Measurements from ENCODE around the gene CCNJL.
"Not testable (repeated sequence)": the region's sequence is repeated elsewhere in the genome, so short reads cannot be mapped to it uniquely, and the experiment has no call there.

CCNJL gene, protein sequence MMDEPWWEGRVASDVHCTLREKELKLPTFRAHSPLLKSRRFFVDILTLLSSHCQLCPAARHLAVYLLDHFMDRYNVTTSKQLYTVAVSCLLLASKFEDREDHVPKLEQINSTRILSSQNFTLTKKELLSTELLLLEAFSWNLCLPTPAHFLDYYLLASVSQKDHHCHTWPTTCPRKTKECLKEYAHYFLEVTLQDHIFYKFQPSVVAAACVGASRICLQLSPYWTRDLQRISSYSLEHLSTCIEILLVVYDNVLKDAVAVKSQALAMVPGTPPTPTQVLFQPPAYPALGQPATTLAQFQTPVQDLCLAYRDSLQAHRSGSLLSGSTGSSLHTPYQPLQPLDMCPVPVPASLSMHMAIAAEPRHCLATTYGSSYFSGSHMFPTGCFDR

GRCh38 chr5:160312134-160312959, at the start of gene CCNJL:
Gene CCNJL (minus strand): TSS chr5:160312564. CDS start chr5:160311923, 641 bp downstream.
- DNase-seq = no peak

- DNase-seq = no peak
Observed at GRCh38 chr5:160361624-160362228, 49.4 kb upstream of the CCNJL start.

- no peak for DNase-seq
Observed at GRCh38 chr5:160360310-160360709, 47.9 kb upstream of the CCNJL start.

GRCh38 chr5:160359816-160360215, 47.5 kb upstream of the CCNJL start:
- no peak for DNase-seq

DNA sequence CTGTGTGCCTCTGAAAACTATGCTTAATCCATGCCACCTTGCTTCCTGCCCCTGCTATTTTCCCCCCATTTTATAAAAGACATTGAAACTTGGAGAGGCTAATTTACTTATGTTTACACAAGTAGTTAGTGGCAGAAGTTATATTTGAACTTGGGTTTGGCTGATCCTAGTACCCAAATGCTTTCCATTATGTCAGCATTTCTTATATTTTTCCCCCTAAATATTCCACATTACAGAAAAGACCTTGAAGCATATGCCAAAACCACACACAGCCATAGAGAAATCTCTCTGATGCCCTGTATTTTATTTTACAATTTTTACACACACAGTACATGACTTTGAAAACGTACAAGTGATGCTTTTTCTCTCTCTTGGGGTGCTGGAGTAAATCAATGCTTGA, 46.9 kb upstream of the CCNJL start:
- DNase-seq = no peak

GRCh38 chr5:160357861-160358411, 45.6 kb upstream of the CCNJL start:
- DNase-seq = no peak

DNA sequence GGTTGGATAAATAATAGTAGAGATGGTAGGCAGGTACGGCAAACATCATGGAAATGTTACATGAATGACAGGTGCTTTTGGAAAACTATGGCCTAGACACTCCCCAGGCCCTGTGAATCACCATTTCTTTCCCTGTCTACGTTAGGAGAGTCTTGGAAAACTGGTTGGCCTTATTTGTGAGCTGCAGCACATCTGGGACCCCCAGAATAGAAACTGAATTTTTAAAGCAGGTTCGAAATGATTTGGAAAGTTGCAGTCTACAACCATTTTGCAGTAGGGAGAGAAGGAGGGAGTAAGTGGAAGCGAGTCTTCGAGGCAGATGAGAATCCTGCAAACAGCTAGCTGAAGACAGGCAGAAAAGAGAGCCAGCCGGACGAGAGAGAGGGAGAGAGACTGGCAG, 45.0 kb upstream of the CCNJL start:
- no peak for DNase-seq

- DNase-seq = no peak
Observed at GRCh38 chr5:160356550-160357347, 44.4 kb upstream of the CCNJL start.

DNA sequence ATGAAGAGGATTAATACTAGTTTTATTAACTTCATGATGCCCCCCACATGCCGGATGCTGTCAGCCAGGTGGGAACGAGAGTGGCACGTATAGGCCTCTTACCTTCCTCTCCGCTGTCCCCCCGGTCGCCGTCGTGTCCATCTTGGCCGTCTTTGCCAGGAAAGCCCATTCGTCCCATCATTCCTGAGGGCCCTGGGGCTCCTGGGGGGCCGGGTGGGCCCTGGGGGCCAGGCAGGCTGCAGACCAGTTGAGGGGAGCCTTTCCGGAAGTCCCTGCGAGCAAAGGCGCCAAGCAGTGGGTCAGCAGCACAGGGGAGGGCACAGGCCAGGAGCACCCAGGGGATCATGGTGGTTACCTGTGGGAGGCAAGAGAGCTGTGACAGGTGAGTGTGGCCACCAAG, 42.3 kb upstream of the CCNJL start:
- DNase-seq = no peak

- no peak for DNase-seq
Observed at GRCh38 chr5:160353379-160353778, 41.0 kb upstream of the CCNJL start.

GRCh38 chr5:160352308-160352707, 39.9 kb upstream of the CCNJL start:
- DNase-seq = no peak

GRCh38 chr5:160349935-160350303, 37.6 kb upstream of the CCNJL start:
- DNase-seq = no peak

DNA sequence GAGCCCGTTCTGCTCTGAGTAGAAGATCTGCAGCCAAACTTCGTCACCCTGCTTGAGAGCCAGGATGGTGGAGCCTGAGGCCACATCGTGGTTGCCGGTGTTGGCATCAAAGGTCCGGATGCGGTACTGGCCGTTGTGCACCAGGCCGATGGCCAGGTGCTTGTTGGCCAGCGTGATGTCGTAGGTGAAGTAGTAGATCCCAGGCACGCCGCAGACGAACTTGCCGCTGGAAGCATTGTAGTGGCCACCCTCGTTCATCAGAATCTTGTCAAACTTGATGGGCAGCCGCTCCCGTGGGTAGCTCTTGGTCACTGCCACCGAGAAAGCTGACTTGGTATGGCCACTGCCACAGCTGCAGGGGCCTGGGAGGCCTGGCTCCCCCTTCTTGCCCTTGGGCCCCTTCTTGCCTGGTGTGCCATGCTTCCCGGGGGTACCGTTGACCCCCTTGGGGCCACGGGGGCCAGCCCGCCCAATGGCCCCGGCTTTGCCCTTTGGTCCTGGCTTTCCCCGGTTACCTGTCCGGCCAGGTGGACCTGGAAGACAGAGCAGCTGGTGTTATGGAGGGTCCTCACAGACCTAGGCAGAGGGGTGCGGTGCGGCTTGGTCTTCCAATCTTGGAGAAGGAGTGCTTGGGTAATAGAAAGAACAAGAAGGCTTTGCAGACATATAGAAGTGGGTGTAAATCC, 37.0 kb upstream of the CCNJL start:
- no peak for DNase-seq

DNA sequence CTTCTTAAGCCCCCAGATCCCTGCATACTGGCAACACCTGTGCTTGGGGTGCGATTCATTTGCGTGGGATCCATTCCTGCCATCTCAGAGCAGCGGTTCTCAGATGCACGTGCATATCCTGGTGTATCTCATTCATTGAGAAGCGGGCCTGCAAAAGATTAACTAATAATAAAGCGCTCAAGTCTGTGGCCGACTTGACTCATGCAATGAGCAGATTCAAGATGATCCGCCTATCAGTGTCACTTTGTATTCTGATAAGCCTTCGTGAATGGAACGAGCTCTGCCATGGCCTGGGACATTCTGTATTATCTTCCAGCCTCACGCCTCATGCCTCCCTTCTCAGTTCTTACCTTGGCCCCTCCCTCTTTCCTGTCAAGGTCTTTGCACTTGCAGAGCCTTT, 35.7 kb upstream of the CCNJL start:
- no peak for DNase-seq

- no peak for DNase-seq
Observed at GRCh38 chr5:160347448-160347847, 35.1 kb upstream of the CCNJL start.

DNA sequence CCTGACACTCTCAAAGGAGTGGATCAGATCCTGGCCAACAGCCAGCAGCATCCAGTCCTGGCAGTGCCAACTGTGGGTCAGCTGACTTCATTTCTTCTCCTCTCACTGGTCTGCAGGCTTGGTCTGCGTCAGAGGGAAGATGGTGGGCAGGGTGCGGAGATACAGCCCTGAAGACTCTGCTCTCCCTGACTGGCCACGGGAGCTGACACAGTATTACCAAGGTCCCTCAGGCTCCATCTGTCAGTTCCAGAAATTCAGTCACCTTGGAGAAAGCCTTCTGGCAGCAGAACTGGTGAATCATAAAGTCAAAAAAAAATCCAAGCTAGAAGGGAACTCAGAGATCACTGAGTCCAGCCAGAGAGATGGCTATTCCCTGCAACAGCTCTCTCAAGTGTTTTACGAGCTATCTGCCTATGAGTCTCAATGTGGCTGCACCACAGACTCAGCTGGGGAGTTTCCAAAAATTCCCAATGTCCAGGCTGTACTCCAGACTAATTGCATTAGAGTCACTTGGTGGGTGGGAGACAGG, 30.1 kb upstream of the CCNJL start:
- no peak for DNase-seq

GRCh38 chr5:160341309-160341870, 29.0 kb upstream of the CCNJL start:
- DNase-seq = no peak

- DNase-seq = not testable (repeated sequence)
Observed at GRCh38 chr5:160340513-160340912, 28.1 kb upstream of the CCNJL start.

DNA sequence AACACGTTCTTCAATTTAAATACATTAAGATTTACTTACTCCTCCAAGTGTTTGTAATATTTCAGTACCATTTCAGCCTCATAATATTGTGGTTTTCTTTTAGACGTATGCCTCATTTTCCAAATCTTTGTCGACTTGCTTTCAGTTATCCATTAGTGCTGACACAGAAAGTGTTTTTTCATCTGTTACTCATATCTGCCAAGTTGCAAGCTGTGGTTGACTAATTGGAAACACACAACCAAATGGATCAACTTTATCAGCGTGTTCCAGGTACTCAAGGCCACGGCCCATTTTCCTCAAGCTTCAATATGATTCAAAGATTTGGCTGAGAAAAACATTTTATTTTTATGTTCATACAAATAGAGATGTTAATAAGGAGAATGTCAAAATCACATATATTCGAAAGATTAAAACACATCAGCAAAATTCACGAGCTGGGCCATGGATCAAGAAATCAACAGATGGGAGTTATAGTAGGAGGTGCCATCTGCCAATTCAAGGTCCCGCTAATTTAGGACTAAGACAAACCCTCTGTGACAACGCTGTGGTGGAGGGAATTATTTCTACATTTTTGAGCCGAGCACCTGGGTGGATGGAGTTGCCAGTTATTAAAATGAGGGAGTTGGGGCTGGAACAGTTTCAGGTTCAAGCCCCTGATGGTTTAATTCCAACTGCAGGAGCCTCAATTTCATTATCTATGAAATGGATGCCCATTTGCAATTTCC, 27.2 kb upstream of the CCNJL start:
- DNase-seq = no peak

DNA sequence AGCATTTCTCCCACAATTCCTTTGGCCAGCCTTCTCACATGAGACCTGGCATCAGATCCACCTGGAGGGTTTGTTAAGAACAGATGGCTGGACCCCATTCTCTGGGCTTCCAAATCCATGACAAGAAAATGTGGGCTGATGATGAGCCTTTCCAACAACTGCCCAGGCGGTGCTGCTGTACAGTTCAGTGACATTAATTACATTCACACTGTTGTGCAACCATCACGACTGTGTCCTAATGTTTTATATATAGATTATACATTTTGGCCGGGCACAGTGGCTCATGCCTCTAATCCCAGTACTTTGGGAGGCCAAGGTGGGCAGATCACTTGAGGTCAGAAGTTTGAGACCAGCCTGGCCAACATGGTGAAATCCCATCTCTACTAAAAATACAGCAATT, 22.4 kb upstream of the CCNJL start:
- DNase-seq = not testable (repeated sequence)

DNA sequence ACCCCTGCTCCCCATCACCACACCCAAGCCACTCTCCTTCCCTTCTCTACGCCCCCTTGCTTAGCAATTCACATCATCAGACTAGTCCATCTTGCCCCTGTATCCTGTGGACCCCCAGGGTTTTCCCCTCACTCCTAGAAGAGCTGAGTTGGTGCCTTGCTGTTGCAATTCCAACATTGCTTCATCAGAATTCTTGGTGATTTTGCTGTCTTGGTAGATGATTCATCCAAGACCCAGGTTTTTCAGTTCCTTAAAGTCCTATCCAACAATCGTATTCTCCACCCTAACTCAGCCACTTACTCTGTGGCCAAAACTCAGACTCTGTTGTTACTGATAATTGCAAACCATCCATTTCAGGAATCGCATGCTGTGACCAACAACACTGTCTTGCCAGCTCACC, 21.4 kb upstream of the CCNJL start:
- DNase-seq = no peak

Measured in amniotic stem cell (primary cell).